ENCODE data around the gene HSD17B12.
A peak's percentile ranks its signal among the peaks of the same experiment; 100 is the strongest.

The HSD17B12 gene

GRCh38 chr11:43812471-43812870 is 131.9 kb downstream of the HSD17B12 start:
- DNase-seq = no peak

- no peak for DNase-seq
Observed at GRCh38 chr11:43818220-43818619, 137.7 kb downstream of the HSD17B12 start.

- DNase-seq = no peak
Observed at GRCh38 chr11:43819926-43820325, 139.4 kb downstream of the HSD17B12 start.

- DNase-seq = no peak
Observed at GRCh38 chr11:43823316-43823715, 142.8 kb downstream of the HSD17B12 start.

GRCh38 chr11:43823851-43824250 is 143.3 kb downstream of the HSD17B12 start:
- DNase-seq = no peak

GRCh38 chr11:43825217-43825816 is 144.8 kb downstream of the HSD17B12 start:
- DNase-seq = no peak

GRCh38 chr11:43830928-43831440 is 150.4 kb downstream of the HSD17B12 start:
- no peak for DNase-seq

GRCh38 chr11:43832536-43832935 is 152.0 kb downstream of the HSD17B12 start:
- no peak for DNase-seq

- DNase-seq = no peak
Observed at GRCh38 chr11:43833657-43834073, 153.1 kb downstream of the HSD17B12 start.

GRCh38 chr11:43834286-43834685 is 153.7 kb downstream of the HSD17B12 start:
- DNase-seq = no peak

GRCh38 chr11:43835104-43835503 is 154.6 kb downstream of the HSD17B12 start:
- DNase-seq = no peak

- DNase-seq = no peak
Observed at GRCh38 chr11:43837879-43838278, 157.3 kb downstream of the HSD17B12 start.

GRCh38 chr11:43842021-43842420 is 161.5 kb downstream of the HSD17B12 start:
- no peak for DNase-seq

- no peak for DNase-seq
Observed at GRCh38 chr11:43845816-43846215, 165.3 kb downstream of the HSD17B12 start.

GRCh38 chr11:43852057-43852636 is 171.6 kb downstream of the HSD17B12 start:
- peak; percentile 42 for DNase-seq

- no peak for DNase-seq
Observed at GRCh38 chr11:43853781-43854180, 173.2 kb downstream of the HSD17B12 start.

GRCh38 chr11:43856993-43857392 is 176.5 kb downstream of the HSD17B12 start:
- no peak for DNase-seq

GRCh38 chr11:43861141-43861540 is 180.6 kb downstream of the HSD17B12 start:
- no peak for DNase-seq

- DNase-seq = no peak
Observed at GRCh38 chr11:43866520-43866919, 186.0 kb downstream of the HSD17B12 start.

GRCh38 chr11:43866969-43867368 is 186.4 kb downstream of the HSD17B12 start:
- DNase-seq = no peak

GRCh38 chr11:43868852-43869567 is 188.5 kb downstream of the HSD17B12 start:
- peak; percentile 22 for DNase-seq

- no peak for DNase-seq
Observed at GRCh38 chr11:43871051-43871450, 190.5 kb downstream of the HSD17B12 start.

- peak; percentile 2 for DNase-seq
Observed at GRCh38 chr11:43872995-43873394, 192.5 kb downstream of the HSD17B12 start.

GRCh38 chr11:43874078-43874477 is 193.5 kb downstream of the HSD17B12 start:
- no peak for DNase-seq
